Measurements from ENCODE around the gene NUDT5.

Gene NUDT5

DNA sequence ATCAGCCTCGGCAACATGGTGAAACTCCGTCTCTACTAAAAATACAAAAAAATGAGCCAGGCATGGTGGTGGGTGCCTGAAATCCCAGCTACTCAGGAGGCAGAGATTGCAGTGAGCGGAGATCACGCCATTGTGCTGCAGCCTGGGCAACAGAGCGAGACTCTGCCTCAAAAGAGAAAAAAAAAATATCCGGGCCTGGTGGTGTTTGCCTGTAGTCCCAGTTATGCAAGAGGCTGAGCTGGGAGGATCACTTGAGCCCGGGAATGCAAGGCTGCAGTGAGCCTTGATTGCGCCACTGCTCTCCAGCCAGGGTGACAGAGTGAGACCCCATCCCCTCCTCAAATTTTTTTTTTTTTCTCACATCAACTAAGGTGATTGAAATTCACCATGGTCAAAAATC lies 43.1 kb upstream of the NUDT5 start:
- no peak for DNase-seq (ENCODE audit: low read depth in 1 of 2, low spot score in 1 of 2)
- no peak overlapping the region for H3K4me3 ChIP-seq (replicated peaks; ENCODE audit: insufficient read depth, low read length)
- H3K27me3 ChIP-seq (ENCODE audit: insufficient read depth, poor library complexity, severe bottlenecking) = no peaks in the 10 kb centered on the region
- TF ChIP-seq, protein P1, sequence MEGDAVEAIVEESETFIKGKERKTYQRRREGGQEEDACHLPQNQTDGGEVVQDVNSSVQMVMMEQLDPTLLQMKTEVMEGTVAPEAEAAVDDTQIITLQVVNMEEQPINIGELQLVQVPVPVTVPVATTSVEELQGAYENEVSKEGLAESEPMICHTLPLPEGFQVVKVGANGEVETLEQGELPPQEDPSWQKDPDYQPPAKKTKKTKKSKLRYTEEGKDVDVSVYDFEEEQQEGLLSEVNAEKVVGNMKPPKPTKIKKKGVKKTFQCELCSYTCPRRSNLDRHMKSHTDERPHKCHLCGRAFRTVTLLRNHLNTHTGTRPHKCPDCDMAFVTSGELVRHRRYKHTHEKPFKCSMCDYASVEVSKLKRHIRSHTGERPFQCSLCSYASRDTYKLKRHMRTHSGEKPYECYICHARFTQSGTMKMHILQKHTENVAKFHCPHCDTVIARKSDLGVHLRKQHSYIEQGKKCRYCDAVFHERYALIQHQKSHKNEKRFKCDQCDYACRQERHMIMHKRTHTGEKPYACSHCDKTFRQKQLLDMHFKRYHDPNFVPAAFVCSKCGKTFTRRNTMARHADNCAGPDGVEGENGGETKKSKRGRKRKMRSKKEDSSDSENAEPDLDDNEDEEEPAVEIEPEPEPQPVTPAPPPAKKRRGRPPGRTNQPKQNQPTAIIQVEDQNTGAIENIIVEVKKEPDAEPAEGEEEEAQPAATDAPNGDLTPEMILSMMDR (IDR thresholded peaks at IDR 0.05; ENCODE audit: insufficient read depth, low read length) = no peak
- TF ChIP-seq, protein P2, sequence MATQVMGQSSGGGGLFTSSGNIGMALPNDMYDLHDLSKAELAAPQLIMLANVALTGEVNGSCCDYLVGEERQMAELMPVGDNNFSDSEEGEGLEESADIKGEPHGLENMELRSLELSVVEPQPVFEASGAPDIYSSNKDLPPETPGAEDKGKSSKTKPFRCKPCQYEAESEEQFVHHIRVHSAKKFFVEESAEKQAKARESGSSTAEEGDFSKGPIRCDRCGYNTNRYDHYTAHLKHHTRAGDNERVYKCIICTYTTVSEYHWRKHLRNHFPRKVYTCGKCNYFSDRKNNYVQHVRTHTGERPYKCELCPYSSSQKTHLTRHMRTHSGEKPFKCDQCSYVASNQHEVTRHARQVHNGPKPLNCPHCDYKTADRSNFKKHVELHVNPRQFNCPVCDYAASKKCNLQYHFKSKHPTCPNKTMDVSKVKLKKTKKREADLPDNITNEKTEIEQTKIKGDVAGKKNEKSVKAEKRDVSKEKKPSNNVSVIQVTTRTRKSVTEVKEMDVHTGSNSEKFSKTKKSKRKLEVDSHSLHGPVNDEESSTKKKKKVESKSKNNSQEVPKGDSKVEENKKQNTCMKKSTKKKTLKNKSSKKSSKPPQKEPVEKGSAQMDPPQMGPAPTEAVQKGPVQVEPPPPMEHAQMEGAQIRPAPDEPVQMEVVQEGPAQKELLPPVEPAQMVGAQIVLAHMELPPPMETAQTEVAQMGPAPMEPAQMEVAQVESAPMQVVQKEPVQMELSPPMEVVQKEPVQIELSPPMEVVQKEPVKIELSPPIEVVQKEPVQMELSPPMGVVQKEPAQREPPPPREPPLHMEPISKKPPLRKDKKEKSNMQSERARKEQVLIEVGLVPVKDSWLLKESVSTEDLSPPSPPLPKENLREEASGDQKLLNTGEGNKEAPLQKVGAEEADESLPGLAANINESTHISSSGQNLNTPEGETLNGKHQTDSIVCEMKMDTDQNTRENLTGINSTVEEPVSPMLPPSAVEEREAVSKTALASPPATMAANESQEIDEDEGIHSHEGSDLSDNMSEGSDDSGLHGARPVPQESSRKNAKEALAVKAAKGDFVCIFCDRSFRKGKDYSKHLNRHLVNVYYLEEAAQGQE (IDR thresholded peaks at IDR 0.05; ENCODE audit: insufficient replicate concordance, low read depth) = no peak
- no peak for TF ChIP-seq POLR2AphosphoS5 (IDR thresholded peaks at IDR 0.05; ENCODE audit: low read depth)
- no peak for TF ChIP-seq GABPA (IDR thresholded peaks at IDR 0.05; ENCODE audit: low read depth)
- TF ChIP-seq SPI1 (IDR thresholded peaks at IDR 0.05; ENCODE audit: borderline replicate concordance, low read depth) = no peak
- H3K27ac ChIP-seq (replicated peaks) = no peak overlapping the region

DNA sequence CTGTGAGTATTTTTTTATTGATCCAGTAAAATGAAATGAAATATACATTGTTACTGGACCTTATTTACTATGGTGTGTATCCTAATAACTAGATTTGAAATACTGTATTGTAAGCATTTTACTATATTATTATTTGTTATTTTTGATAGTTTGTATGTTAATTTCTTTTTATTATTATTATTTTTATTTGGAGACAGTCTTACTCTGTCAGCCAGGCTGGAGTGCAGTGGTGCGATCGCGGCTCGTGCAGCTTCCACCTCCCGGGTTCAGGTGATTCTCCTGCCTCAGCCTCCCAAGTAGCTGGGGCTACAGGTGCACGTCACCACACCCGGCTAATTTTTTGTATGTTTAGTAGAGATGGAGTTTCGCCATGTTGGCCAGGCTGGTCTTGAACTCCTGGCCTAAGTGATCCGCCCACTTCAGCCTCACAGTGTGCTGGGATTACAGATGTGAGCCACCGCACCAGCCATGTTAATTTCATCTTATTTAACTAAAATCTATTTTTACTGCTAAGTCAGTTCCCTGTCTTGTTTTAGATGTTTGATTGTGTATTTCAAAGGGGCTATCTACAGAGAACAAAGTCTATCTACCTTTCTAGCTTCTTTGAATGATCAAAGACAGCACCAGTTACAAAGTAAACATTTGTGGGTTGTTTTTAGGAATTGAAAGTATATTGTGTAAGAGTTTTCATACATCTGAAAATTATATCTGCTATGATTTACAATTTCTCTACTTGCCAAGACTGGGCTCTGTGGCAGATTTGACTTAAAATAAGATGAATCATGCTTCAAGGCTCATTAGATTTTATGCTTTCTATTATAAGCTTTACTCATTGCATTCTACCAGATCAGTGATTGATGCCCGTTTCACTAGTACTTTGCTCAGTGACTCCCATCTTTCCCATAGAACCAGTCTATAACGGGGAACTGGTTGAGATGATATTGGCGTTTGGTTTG lies 41.9 kb upstream of the NUDT5 start:
- TF ChIP-seq, protein P2 (IDR thresholded peaks at IDR 0.05; ENCODE audit: insufficient replicate concordance, low read depth) = no peak
- TF ChIP-seq GABPA (IDR thresholded peaks at IDR 0.05; ENCODE audit: low read depth) (no peak), SPI1 (IDR thresholded peaks at IDR 0.05; ENCODE audit: borderline replicate concordance, low read depth) (no peak), POLR2AphosphoS5 (IDR thresholded peaks at IDR 0.05; ENCODE audit: low read depth) (no peak)
- TF ChIP-seq, protein P1 (IDR thresholded peaks at IDR 0.05; ENCODE audit: insufficient read depth, low read length) = no peak
- Histone ChIP-seq H3K4me3 (replicated peaks; ENCODE audit: insufficient read depth, low read length) (no peak overlapping the region), H3K27me3 (ENCODE audit: insufficient read depth, poor library complexity, severe bottlenecking) (no peaks in the 10 kb centered on the region), H3K27ac (replicated peaks) (no peak overlapping the region)
- DNase-seq (ENCODE audit: low read depth in 1 of 2, low spot score in 1 of 2) = no peak

DNA sequence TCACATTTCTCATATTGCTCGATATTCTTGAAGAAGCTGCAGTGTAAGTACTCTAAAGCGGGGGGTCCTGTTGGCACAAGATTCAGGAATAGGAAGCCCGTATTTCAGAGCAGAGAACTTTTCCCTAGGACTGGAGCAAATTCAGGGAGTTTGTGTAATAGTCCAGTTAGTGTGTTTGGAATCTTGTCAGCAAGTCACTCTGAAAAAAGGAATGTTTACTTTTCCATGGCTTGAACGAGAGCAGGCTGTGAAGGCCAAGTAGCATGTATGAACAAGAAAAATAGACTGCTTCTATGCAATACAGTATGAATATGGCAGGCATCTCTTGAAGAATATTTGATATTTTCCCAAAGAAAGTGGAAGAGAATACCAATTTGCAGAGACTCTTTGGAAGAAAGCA lies 40.1 kb upstream of the NUDT5 start:
- Histone ChIP-seq H3K4me3 (replicated peaks; ENCODE audit: insufficient read depth, low read length) (no peak overlapping the region), H3K27me3 (ENCODE audit: insufficient read depth, poor library complexity, severe bottlenecking) (no peaks in the 10 kb centered on the region), H3K27ac (replicated peaks) (no peak overlapping the region)
- no peak for DNase-seq (ENCODE audit: low read depth in 1 of 2, low spot score in 1 of 2)
- TF ChIP-seq, protein P1 (IDR thresholded peaks at IDR 0.05; ENCODE audit: insufficient read depth, low read length) = no peak
- no peak for TF ChIP-seq SPI1 (IDR thresholded peaks at IDR 0.05; ENCODE audit: borderline replicate concordance, low read depth)
- no peak for TF ChIP-seq POLR2AphosphoS5 (IDR thresholded peaks at IDR 0.05; ENCODE audit: low read depth)
- TF ChIP-seq, protein P2 (IDR thresholded peaks at IDR 0.05; ENCODE audit: insufficient replicate concordance, low read depth) = no peak
- TF ChIP-seq GABPA (IDR thresholded peaks at IDR 0.05; ENCODE audit: low read depth) = no peak

Data from HL-60 (cell line).